AML-193 (cell line): ENCODE results near the gene DLG5.
"Not testable (repeated sequence)": the region's sequence is repeated elsewhere in the genome, so short reads cannot be mapped to it uniquely, and the experiment has no call there.

Experiments used
- DNase-seq, 2 experiments: peaks; one replicate each; lab custom pipeline; 2025; lab: John Stamatoyannopoulos, UW

DLG5 gene

DNA sequence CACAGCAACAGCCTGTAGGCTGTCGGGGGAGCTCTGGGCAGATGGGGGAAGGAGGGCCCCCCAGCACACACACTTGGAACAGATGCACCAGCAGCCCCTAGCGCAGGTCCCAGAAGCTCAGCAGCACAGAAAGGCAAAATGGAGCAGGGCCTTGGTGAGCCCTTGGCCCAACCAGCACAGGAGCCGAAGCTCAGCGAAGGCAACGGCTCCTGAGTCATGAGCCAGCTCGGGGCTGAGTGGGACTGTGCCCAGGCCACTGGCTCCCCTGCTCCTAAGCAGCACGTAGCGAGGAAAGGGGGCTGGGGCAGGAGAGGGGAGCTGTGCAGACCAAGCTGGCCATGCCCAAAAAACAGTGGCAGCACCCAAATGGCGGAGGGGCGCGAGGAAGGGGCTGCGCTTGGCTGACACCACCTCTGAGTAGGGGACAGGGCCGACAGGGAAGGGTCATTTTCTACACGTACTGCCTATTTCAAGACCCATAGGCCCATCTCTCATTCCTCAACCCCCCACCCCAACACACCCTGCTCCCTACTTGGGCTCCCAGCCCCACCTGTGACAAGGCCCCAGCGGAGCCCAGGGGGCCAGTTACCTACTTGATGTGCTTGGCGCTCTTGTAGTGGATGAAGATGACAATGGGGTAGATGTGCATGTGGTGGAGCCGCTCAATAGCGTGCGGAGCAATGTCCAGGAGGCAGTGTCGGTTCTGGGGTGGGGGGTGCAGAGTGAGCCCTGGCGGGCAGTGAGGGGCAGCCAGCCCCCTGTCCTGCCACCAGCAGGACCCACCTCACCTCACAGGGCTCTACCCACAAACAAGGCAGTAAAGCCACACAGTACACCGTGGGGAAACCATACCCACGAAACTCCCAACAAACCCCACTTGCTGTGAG lies 132.1 kb downstream of the DLG5 start:
- no peak for DNase-seq

DNA sequence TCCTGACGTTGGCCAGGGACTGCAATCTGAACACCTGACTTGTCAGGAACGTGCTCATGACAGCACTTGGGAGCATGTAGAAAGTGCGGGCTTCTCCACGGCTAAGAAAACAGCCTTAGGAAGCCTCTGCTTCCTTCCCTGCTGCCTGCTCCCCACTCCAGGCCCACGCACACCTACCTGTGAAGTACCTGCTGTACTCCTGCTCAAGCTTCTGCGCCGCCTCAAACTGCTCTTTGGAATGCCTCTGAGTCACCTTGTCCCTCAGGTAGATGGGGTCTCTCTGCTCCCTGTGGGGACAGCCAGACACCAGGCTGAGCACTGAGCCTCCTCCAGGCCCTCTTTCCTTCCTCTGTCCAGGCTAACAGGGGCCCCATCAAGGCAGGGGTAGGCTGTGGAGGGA lies 132.7 kb downstream of the DLG5 start:
- DNase-seq, result no peak

DNA sequence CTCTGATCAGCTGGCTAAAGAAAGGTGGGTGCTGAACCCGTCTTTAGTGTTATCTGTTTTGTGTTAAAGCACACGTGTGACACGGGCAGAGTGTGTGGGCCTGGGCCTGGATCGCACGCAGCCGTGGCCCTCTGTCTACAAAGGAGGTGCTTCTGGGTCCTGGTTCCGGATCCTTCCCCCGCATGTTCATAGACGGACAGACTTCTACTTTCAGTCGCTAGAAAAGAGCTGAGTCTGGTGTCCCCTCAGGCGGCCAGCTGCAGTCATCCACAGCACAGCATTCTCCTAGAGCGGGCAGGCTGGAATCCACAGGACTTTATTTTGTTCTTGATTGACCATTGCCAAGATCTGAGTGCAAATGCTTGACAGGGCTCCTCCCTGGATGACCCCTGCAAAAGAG lies 134.4 kb downstream of the DLG5 start:
- no peak for DNase-seq

DNA sequence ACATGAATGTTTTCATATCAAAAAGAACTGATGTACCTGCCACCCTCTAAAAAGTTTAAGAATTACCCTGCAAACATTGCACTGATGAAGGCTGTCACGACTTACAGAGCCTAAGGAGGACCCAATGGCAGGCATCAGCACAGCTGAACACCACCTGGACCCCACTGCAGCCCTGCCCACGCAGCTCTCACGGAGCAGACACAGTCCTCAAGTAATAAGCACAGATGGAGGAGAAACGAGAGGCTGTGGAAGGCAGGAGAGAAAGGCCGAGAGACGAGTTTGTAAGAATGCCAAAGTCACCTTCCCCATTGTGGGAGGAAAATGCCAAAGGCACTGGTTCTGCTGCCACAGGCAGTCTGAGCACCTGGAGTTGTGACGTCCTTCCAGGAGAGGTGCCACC lies 135.0 kb downstream of the DLG5 start:
- no peak for DNase-seq

DNA sequence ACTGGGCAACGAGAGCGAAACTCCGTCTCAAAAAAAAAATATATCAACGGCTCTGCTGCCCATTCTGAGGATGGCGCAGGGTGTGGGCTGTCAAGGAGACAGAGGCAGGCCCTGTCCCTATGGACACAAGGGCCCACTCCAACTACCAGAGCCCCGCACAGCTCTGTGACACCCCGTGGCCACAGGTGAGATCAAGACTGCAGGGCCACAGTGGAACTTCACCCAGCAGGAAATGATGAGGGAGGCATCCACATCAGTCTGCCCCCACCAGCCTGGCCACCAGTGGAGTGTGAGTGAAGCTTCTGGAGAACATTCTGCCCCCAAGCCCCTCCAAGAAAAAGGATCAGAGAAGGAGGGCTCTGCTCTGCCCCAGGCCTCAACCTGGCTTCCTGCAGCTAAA lies 136.7 kb downstream of the DLG5 start:
- DNase-seq, result no peak

DNA sequence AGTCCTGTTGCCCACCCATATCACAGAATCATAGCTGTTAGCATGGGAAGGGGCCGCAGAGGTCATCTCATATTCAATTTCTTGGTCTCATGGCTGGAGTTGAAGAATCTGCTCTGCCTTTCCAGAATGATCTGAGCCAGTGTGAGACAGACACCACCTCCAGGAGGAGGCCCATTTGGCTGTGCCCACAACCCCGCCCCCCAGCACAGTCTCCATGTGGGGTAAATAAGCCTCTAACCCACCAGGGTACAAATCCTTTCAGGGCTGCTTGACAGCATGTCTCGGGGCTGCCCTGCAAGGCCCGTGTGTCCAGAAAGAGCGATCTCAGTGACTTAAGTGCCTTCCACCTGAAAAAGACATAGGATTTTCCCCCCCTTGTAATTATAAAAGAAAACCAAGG lies 137.5 kb downstream of the DLG5 start:
- no peak for DNase-seq

DNA sequence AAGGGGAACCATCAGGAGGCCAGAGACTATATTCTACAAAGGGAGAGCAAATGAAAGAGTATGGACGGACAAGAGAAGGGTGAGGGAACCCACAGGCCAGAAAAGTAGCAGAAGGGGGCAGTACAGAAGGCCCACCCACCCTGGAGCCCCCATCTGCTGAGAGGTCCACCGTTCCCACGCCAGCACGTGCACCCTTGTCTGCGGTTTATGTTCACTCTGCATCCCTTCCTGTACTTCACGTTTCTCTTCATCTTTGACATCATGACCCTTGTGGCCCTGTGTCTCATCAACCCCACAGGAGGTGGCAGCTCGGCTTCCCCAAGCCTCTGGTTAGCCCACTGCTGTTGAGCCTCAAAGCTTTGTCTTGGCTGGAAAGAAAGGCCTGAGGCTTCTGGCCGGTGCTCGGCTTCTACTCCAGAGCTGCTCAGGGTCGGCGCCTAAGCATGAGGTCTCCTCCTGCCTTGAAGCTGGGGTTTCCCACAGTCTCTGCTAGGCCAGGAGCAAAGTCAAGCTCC lies 138.0 kb downstream of the DLG5 start:
- DNase-seq, result no peak

DNA sequence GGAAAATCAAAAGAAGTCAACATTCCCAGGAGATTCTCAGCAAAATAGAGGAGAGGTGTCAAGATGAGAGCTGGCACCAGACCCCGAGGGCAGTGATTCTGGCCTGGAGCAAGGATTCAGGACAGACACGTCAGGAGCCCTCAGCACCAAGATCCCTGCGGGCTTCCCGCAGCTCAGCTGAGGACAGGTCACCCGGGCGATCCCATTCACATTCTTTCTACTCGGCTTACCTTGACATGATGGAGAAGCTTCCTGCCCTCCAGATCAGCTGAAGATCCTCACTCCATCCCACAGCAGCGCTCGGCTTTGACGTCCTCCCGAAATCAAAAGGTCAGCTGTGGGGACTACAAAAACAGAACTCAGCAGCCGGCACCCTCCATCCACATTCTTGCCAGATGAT lies 139.1 kb downstream of the DLG5 start:
- DNase-seq, result no peak

DNA sequence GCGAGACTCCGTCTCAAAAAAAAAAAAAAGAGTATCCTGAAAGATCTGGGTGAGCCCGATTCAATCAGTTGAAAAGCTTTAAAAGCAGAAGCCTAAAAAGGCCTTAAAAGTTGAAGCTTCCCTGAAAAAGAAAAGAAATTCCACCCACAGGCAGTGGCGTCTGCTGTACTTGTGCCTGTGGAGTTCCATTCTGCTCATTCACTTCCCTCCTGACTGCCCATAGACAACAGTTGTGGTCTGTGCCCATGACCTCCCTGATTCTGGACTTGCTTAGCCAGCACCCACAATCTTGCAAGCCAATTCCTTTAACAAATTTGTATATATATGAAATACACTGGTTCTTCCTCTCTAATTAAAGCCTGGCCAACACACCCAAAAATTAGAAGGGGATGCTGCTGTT lies 141.7 kb downstream of the DLG5 start:
- DNase-seq, result no peak

DNA sequence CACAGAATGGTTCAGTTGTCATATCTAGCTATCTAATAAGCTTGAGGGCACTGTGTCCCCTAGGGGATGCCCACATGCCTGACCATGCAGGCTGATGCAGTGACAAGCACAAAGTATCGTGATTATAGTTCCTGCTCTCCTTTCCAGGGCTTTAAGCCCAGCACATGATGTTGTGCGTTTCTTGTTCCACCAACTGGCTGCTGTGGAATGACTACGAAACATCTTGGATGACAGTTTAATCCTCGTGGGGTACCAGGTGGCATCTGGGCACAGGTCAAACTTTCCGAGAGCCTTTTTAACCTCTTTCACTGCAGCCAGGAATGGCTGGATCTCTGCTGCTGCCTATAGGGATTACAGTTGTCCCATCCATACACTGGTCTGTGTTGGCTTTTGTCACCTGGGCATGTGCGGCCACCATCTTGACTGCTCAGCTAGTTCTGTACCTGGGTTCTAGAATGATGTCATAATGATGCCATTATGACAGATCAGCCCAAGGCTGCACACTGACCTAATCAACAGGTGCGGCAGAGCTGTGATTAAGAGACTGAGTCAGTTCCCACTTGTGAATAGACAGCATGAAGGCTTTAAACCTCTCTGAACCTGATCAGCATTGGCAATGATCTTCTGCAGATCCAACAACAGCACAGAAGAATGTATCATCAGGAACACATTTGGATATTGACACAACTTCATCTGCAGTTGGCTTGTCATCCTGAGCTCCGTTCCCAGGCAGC lies 144.1 kb downstream of the DLG5 start:
- no peak for DNase-seq

DNA sequence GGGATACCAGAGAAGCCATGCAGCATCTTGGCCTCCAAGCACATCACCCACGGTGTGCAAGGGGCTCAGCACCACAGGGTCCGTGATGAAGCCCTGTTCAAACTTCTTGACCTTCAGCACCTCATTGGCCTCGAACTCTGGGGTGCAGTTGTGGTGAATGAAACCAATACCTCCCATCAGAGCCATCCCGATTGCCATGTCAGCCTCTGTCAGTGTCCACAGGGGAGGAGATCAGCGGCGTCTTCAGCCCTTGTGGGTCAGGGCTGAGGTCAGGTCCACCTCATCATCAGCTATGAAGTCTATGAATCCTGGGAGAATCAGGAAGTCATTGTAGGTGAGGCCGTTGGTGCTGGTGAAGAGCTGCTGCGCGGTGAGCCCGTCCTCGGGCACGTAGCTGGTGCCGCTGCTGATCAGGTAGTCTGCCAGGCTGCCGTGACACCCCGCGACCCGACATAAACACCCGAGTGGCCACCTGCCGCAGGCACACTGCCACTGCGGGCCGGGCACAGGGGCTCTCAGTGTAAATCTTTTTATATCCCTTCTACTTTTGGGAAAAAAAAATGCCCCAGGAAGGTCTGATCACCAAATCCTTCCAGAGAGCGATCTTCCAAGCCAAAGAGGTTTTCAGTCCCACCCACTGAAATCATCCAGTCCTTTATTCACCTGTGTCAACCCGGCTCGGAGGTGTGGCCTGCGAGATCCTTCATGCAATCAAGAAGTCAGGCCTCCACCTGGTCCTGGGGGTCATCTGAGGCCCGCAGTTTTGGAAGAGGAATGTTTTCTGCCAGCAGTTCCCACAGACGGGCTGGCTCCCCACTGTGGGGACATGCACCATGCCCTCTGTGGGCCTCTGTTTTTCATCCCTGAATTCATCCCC lies 144.9 kb downstream of the DLG5 start:
- no peak for DNase-seq

DNA sequence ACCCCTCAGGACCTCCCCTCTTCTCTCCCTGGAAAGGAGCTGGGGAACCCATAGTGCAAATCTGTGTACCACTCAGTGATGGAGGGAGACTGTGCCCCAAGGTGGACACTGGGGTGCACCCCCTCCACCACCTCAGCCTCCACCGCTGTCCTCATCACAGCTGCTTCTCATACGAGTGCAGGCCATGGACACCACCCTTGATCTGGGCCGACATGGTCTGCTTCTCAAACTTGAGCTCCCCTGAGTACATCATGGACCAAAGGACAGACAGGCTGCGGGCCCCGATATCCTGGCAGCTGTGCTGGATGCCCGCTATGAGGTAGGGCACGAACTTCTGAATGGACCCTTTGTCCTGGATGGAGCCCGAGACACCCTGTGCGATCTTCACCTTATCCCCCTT lies 146.4 kb downstream of the DLG5 start:
- DNase-seq, result no peak

DNA sequence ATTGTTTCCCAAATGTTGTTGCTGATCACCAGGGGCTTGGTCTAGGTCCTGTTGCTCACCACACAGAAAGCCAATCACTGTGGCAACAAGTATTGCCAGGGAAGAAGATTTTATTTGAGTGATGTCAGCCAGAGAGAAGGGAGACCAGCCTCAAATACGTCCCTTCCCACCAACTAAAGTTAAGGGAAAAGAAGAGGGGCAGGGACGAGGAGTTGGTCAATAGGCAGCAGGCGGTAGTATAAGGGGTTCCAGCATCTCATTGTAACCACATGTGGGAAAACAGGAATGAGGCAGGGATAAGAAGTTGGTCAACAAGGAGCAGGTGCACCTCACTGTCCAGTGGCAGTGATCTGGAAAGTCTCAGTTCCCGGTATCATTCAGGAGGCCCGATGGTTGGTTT lies 150.1 kb downstream of the DLG5 start:
- DNase-seq, result no peak

DNA sequence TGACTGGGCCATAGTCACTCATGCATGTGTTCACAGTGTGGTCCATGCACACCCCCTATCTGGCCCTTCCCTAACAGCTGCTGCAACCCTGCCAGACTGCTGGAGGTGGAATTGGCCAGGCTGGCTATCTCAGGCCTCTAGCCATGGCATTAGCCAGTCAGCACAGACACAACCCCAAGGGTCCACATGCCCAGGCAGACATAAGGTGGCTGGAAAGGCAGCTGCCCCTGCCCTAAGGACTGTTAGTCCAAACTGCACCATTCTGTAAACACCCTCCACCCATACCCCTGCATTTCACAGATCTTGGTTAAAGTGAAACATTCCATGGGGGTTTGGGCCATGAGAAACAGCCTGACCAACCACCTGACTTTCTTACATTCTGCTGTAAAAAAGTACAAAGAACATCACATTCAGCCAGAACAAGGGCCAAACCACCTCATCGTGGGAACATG lies 151.6 kb downstream of the DLG5 start:
- DNase-seq, result no peak

DNA sequence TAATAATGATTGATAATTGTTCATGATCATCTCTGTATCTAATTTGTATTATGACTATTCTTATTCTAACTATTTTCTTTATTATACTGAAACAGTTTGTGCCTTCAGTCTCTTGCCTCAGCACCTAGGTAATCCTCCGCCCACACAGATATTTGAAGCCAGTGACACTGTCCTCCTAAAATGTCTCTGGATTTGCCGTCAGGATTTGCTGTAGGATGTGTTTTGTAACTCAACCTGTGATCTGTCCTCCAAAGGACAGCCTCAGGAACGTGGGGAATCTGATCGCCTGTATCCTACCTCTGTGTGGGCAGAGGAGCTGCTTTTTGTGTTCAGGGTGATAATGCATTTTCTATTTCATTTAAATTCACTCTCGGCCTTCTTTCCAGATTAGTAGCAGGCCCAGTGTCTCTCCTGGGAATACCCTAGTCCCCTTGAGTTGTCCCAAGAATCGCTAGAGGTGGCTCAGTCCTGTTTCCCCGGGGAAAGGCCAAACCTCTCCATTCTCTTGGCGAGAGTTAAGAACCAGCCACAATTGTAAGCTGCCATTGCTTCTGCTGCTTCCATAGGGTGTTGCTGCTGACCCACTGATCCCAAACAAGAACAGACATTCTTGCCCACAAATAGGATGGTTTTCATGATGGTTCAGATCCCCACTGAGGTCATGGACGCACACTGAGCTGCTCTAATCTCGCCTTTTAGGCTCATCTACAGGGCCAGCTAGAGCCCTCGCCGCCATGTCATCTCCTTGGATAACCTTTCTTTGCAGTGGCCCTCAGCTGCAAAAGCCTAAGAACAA lies 152.7 kb downstream of the DLG5 start:
- no peak for DNase-seq

DNA sequence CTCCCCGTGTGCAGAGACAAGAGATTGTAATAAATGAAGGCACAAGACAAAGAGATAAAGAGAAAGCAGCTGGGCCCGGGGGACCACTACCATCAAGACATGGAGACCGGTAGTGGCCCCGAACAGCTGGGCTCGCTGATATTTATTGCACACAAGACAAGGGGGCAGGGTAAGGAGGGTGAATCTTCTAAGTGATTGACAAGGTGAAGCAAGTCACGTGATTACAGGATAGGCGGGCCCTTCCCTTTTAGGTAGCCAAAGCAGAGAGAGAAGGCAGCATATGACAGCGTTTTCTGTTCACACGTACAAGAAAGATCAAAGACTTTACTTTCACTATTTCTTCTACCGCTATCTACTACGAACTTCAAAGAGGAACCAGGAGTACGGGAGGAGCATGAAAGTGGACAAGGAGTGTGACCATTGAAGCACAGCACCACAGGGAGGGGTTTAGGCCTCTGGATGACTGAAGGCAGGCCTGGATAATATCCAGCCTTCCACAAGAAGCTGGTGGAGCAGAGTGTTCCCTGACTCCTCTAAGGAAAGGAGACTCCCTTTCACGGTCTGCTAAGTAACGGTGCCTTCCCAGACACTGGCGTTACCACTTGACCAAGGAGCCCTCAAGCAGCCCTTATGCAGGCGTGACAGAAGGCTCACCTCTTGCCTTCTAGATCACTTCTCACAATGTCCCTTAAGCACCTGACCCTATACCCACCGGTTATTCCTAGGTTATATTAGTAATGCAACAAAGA lies 153.5 kb downstream of the DLG5 start:
- DNase-seq, result not testable (repeated sequence)

DNA sequence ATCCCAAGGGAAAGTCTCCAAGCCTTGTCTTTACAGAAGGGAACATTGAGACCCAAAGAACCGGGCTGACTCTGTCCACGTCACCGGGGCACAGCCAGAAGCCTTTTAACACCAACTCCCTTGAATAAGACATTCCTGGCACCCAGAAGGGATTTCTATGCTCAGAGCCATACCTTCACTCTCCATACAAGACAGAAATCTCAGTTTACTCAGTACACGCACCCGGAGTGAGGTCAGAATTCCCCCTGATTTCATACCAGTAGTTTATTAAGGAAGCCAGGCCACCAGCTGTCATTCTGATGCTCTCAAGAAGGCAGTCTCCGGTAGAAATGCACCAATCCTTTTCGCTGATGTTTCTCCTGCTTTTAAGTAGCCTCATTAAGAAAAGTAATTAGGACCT lies 154.7 kb downstream of the DLG5 start:
- no peak for DNase-seq

DNA sequence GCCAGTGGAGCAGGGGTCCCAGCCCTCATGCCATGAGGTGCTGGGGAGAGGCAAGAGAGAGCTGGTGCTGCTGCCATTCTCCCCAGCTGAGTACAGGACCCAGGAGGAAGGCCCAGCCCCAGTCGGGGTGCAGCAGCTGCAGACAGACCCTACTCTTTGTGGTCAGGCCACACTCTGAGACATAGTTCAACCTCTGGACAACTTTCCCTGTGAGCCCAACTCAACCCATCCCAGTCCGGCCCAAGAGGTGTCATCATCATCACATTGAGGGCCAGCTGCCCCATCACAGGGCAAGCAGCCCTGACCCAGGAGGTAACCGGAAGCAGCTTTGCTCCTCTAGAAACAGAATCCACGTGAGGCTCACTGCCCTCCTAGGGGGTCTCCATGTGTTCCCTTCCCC lies 155.1 kb downstream of the DLG5 start:
- no peak for DNase-seq

DNA sequence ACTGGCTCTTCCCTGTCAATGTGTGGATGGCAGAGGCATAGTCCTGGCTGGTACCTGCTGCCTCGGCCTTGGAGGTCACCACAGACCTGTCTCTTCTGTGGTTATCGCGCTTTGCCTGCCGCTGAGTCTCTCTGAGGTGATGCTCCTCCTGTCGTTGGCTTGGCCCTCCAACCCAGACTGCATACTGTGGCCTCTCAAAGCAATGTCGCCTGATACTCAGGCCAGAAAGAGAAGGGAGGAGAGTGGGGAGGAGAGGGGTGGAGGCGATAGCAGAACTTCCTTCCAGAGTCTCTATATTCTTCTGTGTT lies 155.7 kb downstream of the DLG5 start:
- no peak for DNase-seq

DNA sequence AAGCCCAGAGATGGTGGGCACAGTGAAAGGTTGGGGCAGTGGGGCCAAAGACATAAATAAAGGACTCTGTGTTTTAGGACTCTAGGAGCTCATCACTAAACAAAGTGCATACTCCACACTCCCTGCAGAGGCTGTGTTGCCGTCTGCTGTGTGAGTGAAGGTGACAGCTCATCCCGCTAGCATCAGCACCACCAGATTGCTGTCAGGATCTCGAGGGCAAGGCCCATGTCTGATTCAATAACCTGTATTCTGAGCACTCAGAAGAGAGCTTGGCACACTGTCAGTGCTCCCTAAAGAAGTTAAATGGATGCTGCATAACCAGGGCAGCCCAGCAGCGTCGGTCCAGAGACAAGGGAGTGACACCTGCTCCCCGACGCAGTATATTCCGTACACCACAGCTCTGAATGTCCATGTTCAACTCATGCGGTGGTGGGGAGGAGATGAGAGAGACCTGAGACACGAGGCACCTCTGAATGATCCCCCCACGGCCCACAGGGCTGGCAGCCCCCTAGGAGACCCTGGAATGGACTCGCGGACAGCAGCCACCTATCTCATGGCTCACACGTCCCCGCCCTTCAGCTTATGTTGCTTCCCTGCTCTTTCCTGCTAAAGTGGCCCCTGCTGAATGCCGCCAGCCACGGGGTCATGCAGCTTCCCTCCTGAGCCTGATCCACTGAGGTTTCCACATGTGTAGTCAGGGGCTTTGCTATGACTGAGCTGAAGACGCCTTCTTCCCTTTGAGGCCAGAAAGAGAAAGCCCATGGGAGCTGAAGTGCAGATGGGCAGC lies 156.3 kb downstream of the DLG5 start:
- DNase-seq, result no peak
